HFFc6 (cell line): ENCODE data around the gene OSBPL5. TPM values are rescaled to one million over a fixed set of nuclear protein-coding genes. Genes with fewer than 3 reads are reported as not detected.

Experiments
- DNase-seq: peaks from one replicate; pipeline ENCODE4 v3.0.0-alpha.2; 2018
- H3K27ac Mint-ChIP-seq: 2 replicates; pipeline ENCODE4 v1.8.0; 2020; ENCODE audit warnings: mild to moderate bottlenecking, mixed read lengths
- H3K27me3 Mint-ChIP-seq: 2 replicates; pipeline ENCODE4 v1.8.0; 2021; ENCODE audit warnings: mild to moderate bottlenecking, moderate library complexity, mixed read lengths; ENCODE audit not compliant: insufficient read depth
- H3K36me3 Mint-ChIP-seq: 2 replicates; pipeline ENCODE4 v1.8.0; 2021; ENCODE audit warnings: low read depth, mixed read lengths
- H3K4me1 Mint-ChIP-seq: 2 replicates; pipeline ENCODE4 v1.8.0; 2020; ENCODE audit warnings: low read depth, mixed read lengths
- H3K4me3 Mint-ChIP-seq: 2 replicates; pipeline ENCODE4 v1.8.0; 2020; ENCODE audit warnings: mild to moderate bottlenecking, moderate library complexity, mixed read lengths
- H3K9me3 Mint-ChIP-seq: 2 replicates; pipeline ENCODE4 v1.8.0; 2020; ENCODE audit warnings: mild to moderate bottlenecking, mixed read lengths
- CTCF ChIP-seq: fragments of 200-600 bp; sonication (generic); IDR thresholded peaks from 2 replicates; pipeline ENCODE4 v1.5.0; 2021; ENCODE audit warnings: antibody characterized with exemption, mild to moderate bottlenecking
- total RNA-seq, 6 experiments: library from RNA; stranded (reverse); fragmentation: NEBNext Ultra II Directional; extraction: Animal tissue kit (Norgen Biotek cat#: 25700); gene quantifications; 2 replicates in 1 of 6; 3 replicates in 5 of 6; pipeline ENCODE4 v1.2.3, GENCODE V29; 2021

OSBPL5 gene
- total RNA-seq, 6 experiments from 2014 or later: 32.6 to 42.6 (median 36.7) TPM

- no peak overlapping the region for H3K4me3 Mint-ChIP-seq
- no peak for DNase-seq
- H3K27me3 Mint-ChIP-seq: peaks cover 7% of the 10 kb centered on the region
- H3K4me1 Mint-ChIP-seq: peaks cover 17% of the 10 kb centered on the region
- no peaks in the 10 kb centered on the region for H3K9me3 Mint-ChIP-seq
- H3K36me3 Mint-ChIP-seq: no peaks in the 10 kb centered on the region
- TF ChIP-seq CTCF: no peak
- H3K27ac Mint-ChIP-seq: no peak overlapping the region
These were observed 21.8 kb downstream of the OSBPL5 start for GRCh38 chr11:3143136-3143880.

GRCh38 chr11:3140291-3140603 is 24.9 kb downstream of the OSBPL5 start:
- DNase-seq: no peak
- no peak for TF ChIP-seq CTCF
- no peaks in the 10 kb centered on the region for H3K36me3 Mint-ChIP-seq
- H3K4me1 Mint-ChIP-seq: no peaks in the 10 kb centered on the region
- H3K4me3 Mint-ChIP-seq: no peak overlapping the region
- H3K27ac Mint-ChIP-seq: no peak overlapping the region
- no peaks in the 10 kb centered on the region for H3K9me3 Mint-ChIP-seq
- H3K27me3 Mint-ChIP-seq: peaks cover 5% of the 10 kb centered on the region

GRCh38 chr11:3139481-3140290 is 25.4 kb downstream of the OSBPL5 start:
- Mint-ChIP-seq H3K36me3 (no peaks in the 10 kb centered on the region), H3K27me3 (peaks cover 5% of the 10 kb centered on the region), H3K27ac (no peak overlapping the region), H3K4me3 (no peak overlapping the region), H3K4me1 (no peaks in the 10 kb centered on the region), H3K9me3 (no peaks in the 10 kb centered on the region)
- no peak for TF ChIP-seq CTCF
- DNase-seq: no peak

- H3K27me3 Mint-ChIP-seq: peaks cover 4% of the 10 kb centered on the region; the same call in 1 of the 2 replicates
- H3K27ac Mint-ChIP-seq: no peak overlapping the region
- no peaks in the 10 kb centered on the region for H3K36me3 Mint-ChIP-seq
- no peak for DNase-seq
- no peak for TF ChIP-seq CTCF
- no peaks in the 10 kb centered on the region for H3K9me3 Mint-ChIP-seq
- no peaks in the 10 kb centered on the region for H3K4me1 Mint-ChIP-seq
- H3K4me3 Mint-ChIP-seq: no peak overlapping the region
These were observed 26.0 kb downstream of the OSBPL5 start for GRCh38 chr11:3139086-3139440.

GRCh38 chr11:3138178-3139085 is 26.7 kb downstream of the OSBPL5 start:
- Mint-ChIP-seq H3K36me3 (no peaks in the 10 kb centered on the region), H3K4me3 (no peak overlapping the region), H3K27me3 (peaks cover 4% of the 10 kb centered on the region; the same call in 1 of the 2 replicates), H3K4me1 (no peaks in the 10 kb centered on the region), H3K9me3 (no peaks in the 10 kb centered on the region), H3K27ac (no peak overlapping the region)
- DNase-seq: no peak
- no peak for TF ChIP-seq CTCF
